ENCODE results near the gene UGT1A6.
"Not testable (repeated sequence)": the region's sequence is repeated elsewhere in the genome, so short reads cannot be mapped to it uniquely, and the experiment has no call there.

The UGT1A6 gene

DNA sequence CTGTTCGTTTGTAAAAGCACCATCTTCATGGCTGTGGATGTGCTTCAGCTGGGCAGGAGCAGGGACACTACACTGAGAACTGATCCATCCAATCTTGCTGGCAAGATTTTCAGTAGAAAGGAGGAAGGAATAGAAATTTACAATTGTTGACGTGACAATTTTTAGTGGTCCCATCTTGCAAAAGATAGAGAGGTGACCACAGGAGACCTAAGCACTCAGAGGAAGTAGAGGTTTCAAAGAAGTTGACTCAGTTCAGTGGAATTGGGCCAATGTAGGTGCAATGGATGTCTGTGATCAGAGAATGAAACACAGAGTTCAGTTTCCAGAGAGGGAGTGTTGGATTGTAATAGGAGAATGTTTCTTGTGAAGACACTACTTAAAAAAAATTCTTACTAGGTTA is 21.4 kb downstream of the UGT1A6 start:
- TF ChIP-seq, protein P1, sequence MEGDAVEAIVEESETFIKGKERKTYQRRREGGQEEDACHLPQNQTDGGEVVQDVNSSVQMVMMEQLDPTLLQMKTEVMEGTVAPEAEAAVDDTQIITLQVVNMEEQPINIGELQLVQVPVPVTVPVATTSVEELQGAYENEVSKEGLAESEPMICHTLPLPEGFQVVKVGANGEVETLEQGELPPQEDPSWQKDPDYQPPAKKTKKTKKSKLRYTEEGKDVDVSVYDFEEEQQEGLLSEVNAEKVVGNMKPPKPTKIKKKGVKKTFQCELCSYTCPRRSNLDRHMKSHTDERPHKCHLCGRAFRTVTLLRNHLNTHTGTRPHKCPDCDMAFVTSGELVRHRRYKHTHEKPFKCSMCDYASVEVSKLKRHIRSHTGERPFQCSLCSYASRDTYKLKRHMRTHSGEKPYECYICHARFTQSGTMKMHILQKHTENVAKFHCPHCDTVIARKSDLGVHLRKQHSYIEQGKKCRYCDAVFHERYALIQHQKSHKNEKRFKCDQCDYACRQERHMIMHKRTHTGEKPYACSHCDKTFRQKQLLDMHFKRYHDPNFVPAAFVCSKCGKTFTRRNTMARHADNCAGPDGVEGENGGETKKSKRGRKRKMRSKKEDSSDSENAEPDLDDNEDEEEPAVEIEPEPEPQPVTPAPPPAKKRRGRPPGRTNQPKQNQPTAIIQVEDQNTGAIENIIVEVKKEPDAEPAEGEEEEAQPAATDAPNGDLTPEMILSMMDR (conservative IDR thresholded peaks at IDR 0.05; ENCODE audit: low read length) = no peak
- DNase-seq (ENCODE audit: low read depth) = no peak
- H3K4me3 ChIP-seq (ENCODE audit: low read length) = no peak overlapping the region

DNA sequence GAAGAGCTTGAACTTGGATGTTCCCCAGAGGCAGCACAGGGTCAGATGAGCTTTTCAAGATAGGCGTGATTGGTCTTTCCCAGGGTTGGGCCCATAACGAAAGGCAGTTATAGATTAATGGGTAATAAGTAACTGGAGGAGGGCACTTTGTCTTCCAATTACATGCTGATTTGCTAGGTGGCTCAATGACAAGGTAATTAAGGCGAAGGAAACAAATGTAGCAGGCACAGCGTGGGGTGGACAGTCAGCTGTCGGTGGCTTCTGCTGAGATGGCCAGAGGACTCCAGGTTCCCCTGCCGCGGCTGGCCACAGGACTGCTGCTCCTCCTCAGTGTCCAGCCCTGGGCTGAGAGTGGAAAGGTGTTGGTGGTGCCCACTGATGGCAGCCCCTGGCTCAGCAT is 25.9 kb downstream of the UGT1A6 start, which contains the start of gene UGT1A4:
Gene UGT1A4, plus strand, starts transcription at position 185 of the 400 bp plus-strand sequence. Its CDS starts 85 bp downstream, at position 270.
- no peak within 1 kb of the TSS for H3K4me3 ChIP-seq (ENCODE audit: low read length)
- DNase-seq (ENCODE audit: low read depth) = no peak
- TF ChIP-seq, protein P1 (conservative IDR thresholded peaks at IDR 0.05; ENCODE audit: low read length) = no peak

GRCh38 chr2:233728723-233729301 is 36.1 kb downstream of the UGT1A6 start, which contains the start of gene UGT1A3:
TSS of gene UGT1A3 (plus strand) at chr2:233729042. CDS start at chr2:233729127, 85 bp downstream.
- DNase-seq (ENCODE audit: low read depth) = no peak
- no peak within 1 kb of the TSS for H3K4me3 ChIP-seq (ENCODE audit: low read length)
- TF ChIP-seq, protein P1 (conservative IDR thresholded peaks at IDR 0.05; ENCODE audit: low read length) = no peak

DNA sequence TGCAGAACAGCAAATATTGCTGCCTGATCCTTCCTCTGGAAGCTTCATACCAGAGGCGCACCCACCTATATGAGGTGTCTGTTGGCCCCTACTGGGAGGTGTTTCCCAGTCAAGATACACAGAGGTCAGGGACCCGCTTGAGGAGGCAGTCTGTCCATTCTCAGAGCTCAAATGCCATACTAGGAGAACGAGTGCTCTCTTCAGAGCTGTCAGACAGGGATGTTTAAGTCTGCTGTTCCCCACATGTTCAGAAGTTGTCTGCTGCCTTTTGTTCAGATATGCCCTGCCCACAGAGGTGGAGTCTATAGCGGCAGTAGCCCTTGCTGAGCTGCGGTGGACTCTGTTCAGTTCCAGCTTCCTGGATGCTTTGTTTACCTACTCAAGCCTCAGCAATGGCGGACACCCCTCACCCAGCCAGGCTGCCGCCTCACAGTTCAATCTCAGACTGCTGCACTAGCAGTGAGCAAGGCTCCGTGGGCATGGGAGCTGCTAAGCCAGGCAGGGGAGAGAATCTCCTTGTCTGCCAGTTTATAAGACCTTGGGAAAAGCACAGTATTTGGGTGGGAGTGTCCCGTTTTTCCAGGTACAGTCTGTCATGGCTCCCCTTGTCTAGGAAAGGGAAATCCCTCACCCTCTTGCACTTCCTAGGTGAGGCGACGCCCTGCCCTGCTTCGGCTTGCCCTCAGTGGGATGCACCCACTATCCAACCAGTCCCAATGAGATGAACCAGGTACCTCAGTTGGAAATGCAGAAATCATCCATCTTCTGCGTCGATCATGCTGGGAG is 44.4 kb downstream of the UGT1A6 start:
- not testable (repeated sequence) for H3K4me3 ChIP-seq (ENCODE audit: low read length); DNase-seq (ENCODE audit: low read depth)

- H3K4me3 ChIP-seq (ENCODE audit: low read length) = no peak overlapping the region
- TF ChIP-seq, protein P1 (conservative IDR thresholded peaks at IDR 0.05; ENCODE audit: low read length) = no peak
- DNase-seq (ENCODE audit: low read depth) = no peak
Observed at GRCh38 chr2:233740870-233741269, 48.2 kb downstream of the UGT1A6 start.

- TF ChIP-seq, protein P1 (conservative IDR thresholded peaks at IDR 0.05; ENCODE audit: low read length) = no peak
- no peak overlapping the region for H3K4me3 ChIP-seq (ENCODE audit: low read length)
- DNase-seq (ENCODE audit: low read depth) = no peak
Observed at GRCh38 chr2:233743464-233744259, 51.0 kb downstream of the UGT1A6 start.

DNA sequence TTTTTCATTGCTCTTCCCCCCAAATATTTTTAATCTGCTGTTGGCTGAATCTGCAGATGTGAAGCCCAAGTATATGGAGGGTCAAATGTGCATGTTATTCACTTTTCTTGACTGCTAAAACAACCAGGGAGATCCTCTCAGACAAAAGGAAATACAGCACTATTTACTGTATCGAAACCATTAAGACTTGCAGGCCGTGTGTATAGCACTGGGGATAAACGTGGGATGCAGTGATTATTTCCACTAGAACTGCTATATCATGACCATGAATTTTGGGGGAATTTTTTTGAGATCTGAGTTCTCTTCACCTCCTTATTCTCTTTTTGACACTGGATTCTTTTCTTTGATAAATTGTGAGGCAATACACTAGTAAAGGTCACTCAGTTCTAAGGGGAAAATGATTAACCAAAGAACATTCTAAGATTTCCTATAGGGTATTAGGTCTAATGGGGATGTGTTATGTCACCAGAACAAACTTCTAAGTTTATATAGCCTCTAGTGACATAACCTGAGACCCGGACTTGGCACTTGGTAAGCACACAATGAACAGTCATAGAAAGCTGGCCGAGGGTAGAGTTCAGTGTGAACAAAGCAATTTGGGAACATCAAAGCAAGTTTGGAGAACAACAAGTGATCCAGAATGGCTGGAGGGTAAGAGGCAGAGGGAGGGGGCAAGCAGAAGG is 52.5 kb downstream of the UGT1A6 start:
- TF ChIP-seq, protein P1 (conservative IDR thresholded peaks at IDR 0.05; ENCODE audit: low read length) = no peak
- H3K4me3 ChIP-seq (ENCODE audit: low read length) = no peak overlapping the region
- no peak for DNase-seq (ENCODE audit: low read depth)

DNA sequence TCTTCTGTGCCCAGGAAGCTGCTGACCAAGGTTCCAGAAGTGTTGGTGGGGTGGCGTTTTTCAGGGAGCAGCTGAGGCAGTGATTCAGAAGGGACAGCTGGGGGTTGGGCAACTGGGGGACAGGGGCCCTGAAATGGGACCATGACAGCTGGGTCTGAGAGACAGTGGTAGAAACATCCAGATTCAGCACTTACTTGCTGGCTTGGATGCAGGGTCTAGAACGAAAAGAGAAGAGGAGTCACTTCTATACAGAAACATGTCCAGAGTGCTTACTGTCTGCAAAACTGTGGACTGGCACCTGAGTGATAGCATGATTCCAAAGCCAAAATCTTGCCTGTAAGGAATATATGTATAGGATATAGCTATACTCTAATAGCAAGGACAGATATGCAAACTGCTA is 53.1 kb downstream of the UGT1A6 start:
- H3K4me3 ChIP-seq (ENCODE audit: low read length); DNase-seq (ENCODE audit: low read depth): not testable (repeated sequence)

Measured in AG10803 (cell line).